ENCODE measurements around the gene CTNND2. TPM values are rescaled to one million over a fixed set of nuclear protein-coding genes. Genes with fewer than 3 reads are reported as not detected.

Gene CTNND2
- polyA plus RNA-seq, 1 of the 3 experiments (the other 2 are of a cell fraction): not detected

- H3K79me2 ChIP-seq (ENCODE audit: insufficient read depth): no peaks in the 10 kb centered on the region
- no peaks in the 10 kb centered on the region for H4K20me1 ChIP-seq (ENCODE audit: insufficient read depth)
- H3K27ac ChIP-seq (ENCODE audit: low read depth in 2 of 2, low read length in 1 of 2): no peak overlapping the region
- no peak overlapping the region for H3K9ac ChIP-seq
- H3K27me3 ChIP-seq (ENCODE audit: insufficient read depth): no peaks in the 10 kb centered on the region; the same call in 1 of the 2 replicates
- no peaks in the 10 kb centered on the region for H3K4me1 ChIP-seq (ENCODE audit: control insufficient read depth in 1 of 2, insufficient read depth in 2 of 2, low read depth in 1 of 2, low read length in 1 of 2)
- H3K9me2 ChIP-seq: no peaks in the 10 kb centered on the region
- H2AFZ ChIP-seq (ENCODE audit: low read depth): no peak overlapping the region
- H3K9me3 ChIP-seq: no peaks in the 10 kb centered on the region
- ChIA-PET POLR2A (no interaction called here), CTCF (no interaction called here)
- no peaks in the 10 kb centered on the region for H3K36me3 ChIP-seq (replicated peaks in 1 of 2; ENCODE audit: control insufficient read depth in 1 of 2, insufficient read depth in 2 of 2, low read length in 1 of 2)
- H3K4me2 ChIP-seq: no peak overlapping the region
- TF ChIP-seq SIN3A (IDR thresholded peaks at IDR 0.05; ENCODE audit: borderline replicate concordance, low read depth, low read length): no peak
- no peak for TF ChIP-seq SMC3 (IDR thresholded peaks at IDR 0.05; ENCODE audit: low read depth, low read length)
- TF ChIP-seq FOXJ3 (CRISPR knock-in tag; IDR thresholded peaks at IDR 0.05): no peak
- no peak for TF ChIP-seq GABPA (IDR thresholded peaks at IDR 0.05; ENCODE audit: low read depth)
- no peak overlapping the region for H3K4me3 ChIP-seq (ENCODE audit: low read depth in 2 of 2, low read length in 1 of 2)
- no peaks in the 10 kb centered on the region for H3F3A ChIP-seq (replicated peaks; ENCODE audit: insufficient read depth)
- no peak for DNase-seq
Observed at GRCh38 chr5:10935536-10935935, 968.7 kb downstream of the CTNND2 start.

DNA sequence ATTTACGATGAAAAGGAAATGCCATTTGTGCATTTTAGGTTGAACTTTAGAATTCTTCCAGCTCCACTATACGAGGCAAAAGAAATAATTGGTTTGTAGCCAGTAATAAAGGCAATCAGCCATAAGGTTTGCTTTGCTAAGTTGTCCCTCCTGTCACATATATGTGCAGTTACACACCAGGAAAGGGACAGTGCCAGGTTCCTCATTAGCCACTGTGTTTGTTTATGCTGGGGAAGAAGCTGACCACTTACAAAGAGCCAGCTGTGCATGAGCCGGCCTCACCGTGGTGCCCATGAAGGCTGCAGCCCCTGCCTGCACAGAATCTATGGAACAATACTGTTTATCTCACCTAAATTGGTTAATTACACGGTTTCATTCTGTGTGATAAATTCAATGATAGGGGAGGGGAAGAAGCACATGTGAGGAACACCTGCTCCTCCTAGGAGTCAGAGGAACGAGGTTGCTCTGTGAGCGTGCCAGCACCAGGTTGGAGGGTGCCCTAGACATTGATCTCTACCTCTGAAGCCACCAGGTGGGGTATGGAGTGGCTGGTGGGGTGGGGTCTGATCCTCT is 969.4 kb downstream of the CTNND2 start:
- ChIA-PET POLR2A (no interaction called here), CTCF (interaction anchor here (1.3 kb wide), 1 partner anchor 109 kb away, joined by 3 read pairs; no protein-coding TSS in a partner anchor)
- Histone ChIP-seq H3K36me3 (replicated peaks in 1 of 2; ENCODE audit: control insufficient read depth in 1 of 2, insufficient read depth in 2 of 2, low read length in 1 of 2) (no peaks in the 10 kb centered on the region), H3K79me2 (ENCODE audit: insufficient read depth) (no peaks in the 10 kb centered on the region), H3K4me2 (no peak overlapping the region), H3K9me3 (no peaks in the 10 kb centered on the region), H3K9ac (no peak overlapping the region), H3K27me3 (ENCODE audit: insufficient read depth) (no peaks in the 10 kb centered on the region; the same call in 1 of the 2 replicates), H2AFZ (ENCODE audit: low read depth) (no peak overlapping the region), H3K9me2 (no peaks in the 10 kb centered on the region), H3K4me1 (ENCODE audit: control insufficient read depth in 1 of 2, insufficient read depth in 2 of 2, low read depth in 1 of 2, low read length in 1 of 2) (no peaks in the 10 kb centered on the region), H3F3A (replicated peaks; ENCODE audit: insufficient read depth) (no peaks in the 10 kb centered on the region), H4K20me1 (ENCODE audit: insufficient read depth) (no peaks in the 10 kb centered on the region), H3K4me3 (ENCODE audit: low read depth in 2 of 2, low read length in 1 of 2) (no peak overlapping the region), H3K27ac (ENCODE audit: low read depth in 2 of 2, low read length in 1 of 2) (no peak overlapping the region)
- no peak for DNase-seq
- TF ChIP-seq RFX5 (IDR thresholded peaks at IDR 0.05; ENCODE audit: low read length) (no peak), GABPA (IDR thresholded peaks at IDR 0.05; ENCODE audit: low read depth) (no peak), CHD2 (IDR thresholded peaks at IDR 0.05; ENCODE audit: low read length, partially characterized antibody) (no peak), ELF1 (IDR thresholded peaks at IDR 0.05) (no peak), YY1 (IDR thresholded peaks at IDR 0.05; ENCODE audit: low read depth) (no peak), RXRA (IDR thresholded peaks at IDR 0.05; ENCODE audit: borderline replicate concordance, low read depth) (no peak), USF2 (IDR thresholded peaks at IDR 0.05; ENCODE audit: borderline replicate concordance, low read depth, low read length) (no peak), JUND (IDR thresholded peaks at IDR 0.05) (no peak), TCF12 (IDR thresholded peaks at IDR 0.05) (no peak), CTCF (IDR thresholded peaks at IDR 0.05) (no peak), EP300 (IDR thresholded peaks at IDR 0.05; ENCODE audit: borderline replicate concordance in 1 of 2, low read depth in 1 of 2, low read length in 1 of 2) (no peak)
- TF ChIP-seq, protein P1, sequence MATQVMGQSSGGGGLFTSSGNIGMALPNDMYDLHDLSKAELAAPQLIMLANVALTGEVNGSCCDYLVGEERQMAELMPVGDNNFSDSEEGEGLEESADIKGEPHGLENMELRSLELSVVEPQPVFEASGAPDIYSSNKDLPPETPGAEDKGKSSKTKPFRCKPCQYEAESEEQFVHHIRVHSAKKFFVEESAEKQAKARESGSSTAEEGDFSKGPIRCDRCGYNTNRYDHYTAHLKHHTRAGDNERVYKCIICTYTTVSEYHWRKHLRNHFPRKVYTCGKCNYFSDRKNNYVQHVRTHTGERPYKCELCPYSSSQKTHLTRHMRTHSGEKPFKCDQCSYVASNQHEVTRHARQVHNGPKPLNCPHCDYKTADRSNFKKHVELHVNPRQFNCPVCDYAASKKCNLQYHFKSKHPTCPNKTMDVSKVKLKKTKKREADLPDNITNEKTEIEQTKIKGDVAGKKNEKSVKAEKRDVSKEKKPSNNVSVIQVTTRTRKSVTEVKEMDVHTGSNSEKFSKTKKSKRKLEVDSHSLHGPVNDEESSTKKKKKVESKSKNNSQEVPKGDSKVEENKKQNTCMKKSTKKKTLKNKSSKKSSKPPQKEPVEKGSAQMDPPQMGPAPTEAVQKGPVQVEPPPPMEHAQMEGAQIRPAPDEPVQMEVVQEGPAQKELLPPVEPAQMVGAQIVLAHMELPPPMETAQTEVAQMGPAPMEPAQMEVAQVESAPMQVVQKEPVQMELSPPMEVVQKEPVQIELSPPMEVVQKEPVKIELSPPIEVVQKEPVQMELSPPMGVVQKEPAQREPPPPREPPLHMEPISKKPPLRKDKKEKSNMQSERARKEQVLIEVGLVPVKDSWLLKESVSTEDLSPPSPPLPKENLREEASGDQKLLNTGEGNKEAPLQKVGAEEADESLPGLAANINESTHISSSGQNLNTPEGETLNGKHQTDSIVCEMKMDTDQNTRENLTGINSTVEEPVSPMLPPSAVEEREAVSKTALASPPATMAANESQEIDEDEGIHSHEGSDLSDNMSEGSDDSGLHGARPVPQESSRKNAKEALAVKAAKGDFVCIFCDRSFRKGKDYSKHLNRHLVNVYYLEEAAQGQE (IDR thresholded peaks at IDR 0.05; ENCODE audit: low read depth, low read length): no peak
- 12% methylated on average over 7 of the region's 7 CpGs for WGBS (ENCODE audit: low lambda C conversion rate)

Data from SK-N-SH (cell line).